ENCODE results near the gene KAT7.
"Not testable (repeated sequence)": the region's sequence is repeated elsewhere in the genome, so short reads cannot be mapped to it uniquely, and the experiment has no call there.

Gene KAT7

GRCh38 chr17:49825645-49826044 lies 37.2 kb downstream of the KAT7 start:
- no peak overlapping the region for H3K9ac ChIP-seq
- no peaks in the 10 kb centered on the region for H3K79me2 ChIP-seq (ENCODE audit: insufficient read depth, low read depth)
- H4K20me1 ChIP-seq (ENCODE audit: insufficient read depth) = no peaks in the 10 kb centered on the region
- no peaks in the 10 kb centered on the region for H3K27me3 ChIP-seq (ENCODE audit: insufficient read depth, low read depth)
- peaks cover 44% of the 10 kb centered on the region for H3K4me1 ChIP-seq (ENCODE audit: low read depth, poor library complexity, severe bottlenecking)
- H2AFZ ChIP-seq (ENCODE audit: low read depth) = no peak overlapping the region
- no peak overlapping the region for H3K4me2 ChIP-seq
- H3K4me3 ChIP-seq (IDR thresholded peaks at IDR 0.05; ENCODE audit: insufficient read depth, low read depth, low read length) = no peak overlapping the region
- peaks cover 32% of the 10 kb centered on the region; the same call in 1 of the 2 replicates for H3K36me3 ChIP-seq (ENCODE audit: insufficient read depth)
- no peak overlapping the region for H3K27ac ChIP-seq
- no peak for TF ChIP-seq CTCF (conservative IDR thresholded peaks at IDR 0.05; ENCODE audit: low read depth, low read length)

GRCh38 chr17:49828325-49828724 lies 39.8 kb downstream of the KAT7 start:
- H3K36me3 ChIP-seq (ENCODE audit: insufficient read depth) = peaks cover 21% of the 10 kb centered on the region; the same call in 1 of the 2 replicates

GRCh38 chr17:49829026-49829425 lies 40.5 kb downstream of the KAT7 start:
- peaks cover 10% of the 10 kb centered on the region for H3K4me1 ChIP-seq (ENCODE audit: low read depth, poor library complexity, severe bottlenecking)
- H3K9ac ChIP-seq = no peak overlapping the region
- no peaks in the 10 kb centered on the region for H3K79me2 ChIP-seq (ENCODE audit: insufficient read depth, low read depth)
- TF ChIP-seq CTCF (conservative IDR thresholded peaks at IDR 0.05; ENCODE audit: low read depth, low read length) = no peak
- H2AFZ ChIP-seq (ENCODE audit: low read depth) = no peak overlapping the region
- no peak overlapping the region for H3K27ac ChIP-seq
- peaks cover 21% of the 10 kb centered on the region; the same call in 1 of the 2 replicates for H3K36me3 ChIP-seq (ENCODE audit: insufficient read depth)
- no peak overlapping the region for H3K4me2 ChIP-seq
- H4K20me1 ChIP-seq (ENCODE audit: insufficient read depth) = no peaks in the 10 kb centered on the region
- no peaks in the 10 kb centered on the region for H3K27me3 ChIP-seq (ENCODE audit: insufficient read depth, low read depth)
- H3K4me3 ChIP-seq (IDR thresholded peaks at IDR 0.05; ENCODE audit: insufficient read depth, low read depth, low read length) = no peak overlapping the region

More at GRCh38 chr17:49828325-49828724, 39.8 kb downstream of the KAT7 start:
- H4K20me1 ChIP-seq (ENCODE audit: insufficient read depth); H2AFZ ChIP-seq (ENCODE audit: low read depth); H3K4me3 ChIP-seq (IDR thresholded peaks at IDR 0.05; ENCODE audit: insufficient read depth, low read depth, low read length); H3K27me3 ChIP-seq (ENCODE audit: insufficient read depth, low read depth); H3K27ac ChIP-seq; H3K79me2 ChIP-seq (ENCODE audit: insufficient read depth, low read depth); H3K9ac ChIP-seq; H3K4me2 ChIP-seq: not testable (repeated sequence)
- H3K4me1 ChIP-seq (ENCODE audit: low read depth, poor library complexity, severe bottlenecking) = peaks cover 17% of the 10 kb centered on the region

GRCh38 chr17:49830605-49831004 lies 42.1 kb downstream of the KAT7 start:
- peaks cover 15% of the 10 kb centered on the region; the same call in 1 of the 2 replicates for H3K36me3 ChIP-seq (ENCODE audit: insufficient read depth)

More at GRCh38 chr17:49830605-49831004, 42.1 kb downstream of the KAT7 start:
- Histone ChIP-seq H3K27me3 (ENCODE audit: insufficient read depth, low read depth) (no peaks in the 10 kb centered on the region), H4K20me1 (ENCODE audit: insufficient read depth) (no peaks in the 10 kb centered on the region), H3K4me3 (IDR thresholded peaks at IDR 0.05; ENCODE audit: insufficient read depth, low read depth, low read length) (no peak overlapping the region), H3K79me2 (ENCODE audit: insufficient read depth, low read depth) (no peaks in the 10 kb centered on the region), H2AFZ (ENCODE audit: low read depth) (no peak overlapping the region), H3K27ac (no peak overlapping the region), H3K4me1 (ENCODE audit: low read depth, poor library complexity, severe bottlenecking) (no peaks in the 10 kb centered on the region), H3K4me2 (no peak overlapping the region), H3K9ac (no peak overlapping the region)
- TF ChIP-seq CTCF (conservative IDR thresholded peaks at IDR 0.05; ENCODE audit: low read depth, low read length) = no peak
